ENCODE results near the gene KIRREL1.

The KIRREL1 gene

DNA sequence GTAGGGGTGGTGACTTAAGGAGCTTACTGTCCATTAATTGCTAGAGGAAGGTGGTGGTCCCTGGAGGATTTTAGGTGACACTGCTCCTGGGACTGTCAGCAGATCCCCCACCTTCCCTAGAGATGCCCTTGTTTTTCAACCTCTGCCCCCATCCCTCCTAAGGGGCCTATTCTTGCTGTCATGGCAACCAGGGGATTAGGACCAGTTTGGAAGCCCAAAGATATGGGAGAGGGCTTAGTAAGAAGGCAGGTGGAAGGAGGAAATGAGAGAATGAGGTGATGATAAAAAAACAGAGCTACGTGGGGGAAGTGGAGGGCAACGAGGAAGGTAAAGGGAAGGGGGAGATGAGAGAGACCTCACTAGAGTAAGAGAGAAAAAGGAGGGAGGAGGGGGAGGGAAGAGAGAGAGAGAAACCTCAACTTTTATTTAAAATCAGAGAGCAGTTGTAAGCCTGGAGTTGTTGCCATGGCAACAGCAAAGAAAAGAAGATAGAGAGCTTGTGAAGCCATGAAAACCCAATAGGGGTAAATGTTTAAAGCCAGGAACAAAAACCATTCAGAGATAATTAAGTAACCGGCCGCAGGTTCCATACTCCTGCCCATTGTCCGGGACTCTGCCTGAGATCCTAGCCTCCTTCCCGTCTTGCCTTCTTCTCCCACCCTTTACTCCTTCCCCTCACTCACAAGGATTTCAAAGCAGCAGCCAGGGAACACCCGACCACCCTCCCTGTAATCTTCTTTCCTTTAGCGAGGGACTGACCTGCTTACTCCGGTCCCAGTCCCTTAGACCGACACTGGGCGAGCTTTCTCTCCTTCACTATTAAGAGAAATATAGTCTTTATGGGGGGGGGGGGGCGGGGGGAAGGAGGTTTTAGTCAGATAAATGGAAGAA is 20.6 kb downstream of the KIRREL1 start:
- Histone ChIP-seq H3K4me3 (ENCODE audit: severe bottlenecking) (no peak overlapping the region), H3K27ac (ENCODE audit: poor library complexity, severe bottlenecking) (peak overlapping the region; percentile 98), H3K27me3 (ENCODE audit: insufficient read depth, poor library complexity, severe bottlenecking) (no peaks in the 10 kb centered on the region), H3K36me3 (ENCODE audit: low read depth) (peaks cover 10% of the 10 kb centered on the region), H3K4me1 (ENCODE audit: insufficient read depth, poor library complexity, severe bottlenecking) (peaks cover 65% of the 10 kb centered on the region), H3K9me3 (ENCODE audit: severe bottlenecking) (no peaks in the 10 kb centered on the region)
- no peak for DNase-seq (ENCODE audit: low spot score)
- no peak for ATAC-seq (ENCODE audit: low read depth)
- TF ChIP-seq CTCF (IDR thresholded peaks at IDR 0.05; ENCODE audit: poor library complexity, severe bottlenecking), result no peak

DNA sequence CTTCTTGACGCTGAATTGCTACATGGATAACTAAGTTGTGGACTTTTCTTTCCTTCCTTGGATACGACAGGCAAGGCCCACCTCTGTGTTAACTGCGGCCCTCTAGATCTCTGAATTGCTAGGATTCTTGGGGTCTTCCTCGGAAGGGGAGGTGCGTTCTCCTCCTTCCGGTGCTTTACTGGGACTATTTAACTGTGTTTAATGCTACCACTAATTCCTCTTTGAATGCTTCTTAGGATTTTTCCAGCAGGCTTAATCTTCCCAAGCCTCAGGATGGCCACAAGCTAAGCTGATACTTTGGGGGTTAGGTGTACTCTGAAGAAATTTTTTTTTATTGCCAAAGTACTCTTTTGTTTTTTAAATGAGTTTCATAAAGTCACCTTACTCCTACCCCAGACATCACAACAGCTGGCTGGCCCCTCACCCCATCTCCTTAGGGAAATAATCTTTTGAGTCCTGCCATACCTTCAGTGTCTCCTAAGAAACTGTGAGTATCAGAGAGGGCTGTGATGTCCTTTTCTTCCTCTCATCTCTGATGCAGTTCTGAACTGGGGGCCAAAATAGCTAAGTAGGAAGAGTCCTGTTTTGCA is 21.4 kb downstream of the KIRREL1 start:
- Histone ChIP-seq H3K4me3 (ENCODE audit: severe bottlenecking) (no peak overlapping the region), H3K36me3 (ENCODE audit: low read depth) (peaks cover 10% of the 10 kb centered on the region), H3K9me3 (ENCODE audit: severe bottlenecking) (no peaks in the 10 kb centered on the region), H3K27me3 (ENCODE audit: insufficient read depth, poor library complexity, severe bottlenecking) (no peaks in the 10 kb centered on the region), H3K4me1 (ENCODE audit: insufficient read depth, poor library complexity, severe bottlenecking) (peaks cover 64% of the 10 kb centered on the region), H3K27ac (ENCODE audit: poor library complexity, severe bottlenecking) (peak overlapping the region; percentile 98)
- no peak for ATAC-seq (ENCODE audit: low read depth)
- no peak for DNase-seq (ENCODE audit: low spot score)
- TF ChIP-seq CTCF (IDR thresholded peaks at IDR 0.05; ENCODE audit: poor library complexity, severe bottlenecking), result no peak

- H3K4me3 ChIP-seq (ENCODE audit: severe bottlenecking), result no peak overlapping the region
- no peak for TF ChIP-seq CTCF (IDR thresholded peaks at IDR 0.05; ENCODE audit: poor library complexity, severe bottlenecking)
- H3K27me3 ChIP-seq (ENCODE audit: insufficient read depth, poor library complexity, severe bottlenecking), result no peaks in the 10 kb centered on the region
- H3K36me3 ChIP-seq (ENCODE audit: low read depth), result peaks cover 5% of the 10 kb centered on the region; the same call in 1 of the 2 replicates
- peak overlapping the region; percentile 98 for H3K27ac ChIP-seq (ENCODE audit: poor library complexity, severe bottlenecking)
- H3K9me3 ChIP-seq (ENCODE audit: severe bottlenecking), result no peaks in the 10 kb centered on the region
- DNase-seq (ENCODE audit: low spot score), result peak; percentile 75
- ATAC-seq (ENCODE audit: low read depth), result peak; percentile 78
- peaks cover 66% of the 10 kb centered on the region for H3K4me1 ChIP-seq (ENCODE audit: insufficient read depth, poor library complexity, severe bottlenecking)
Observed at GRCh38 chr1:158016651-158017335, 23.3 kb downstream of the KIRREL1 start.

GRCh38 chr1:158017800-158018595 is 24.6 kb downstream of the KIRREL1 start:
- H3K4me3 ChIP-seq (ENCODE audit: severe bottlenecking), result no peak overlapping the region
- H3K27ac ChIP-seq (ENCODE audit: poor library complexity, severe bottlenecking), result peak overlapping the region; percentile 98
- TF ChIP-seq CTCF (IDR thresholded peaks at IDR 0.05; ENCODE audit: poor library complexity, severe bottlenecking), result no peak
- no peak for DNase-seq (ENCODE audit: low spot score)
- no peaks in the 10 kb centered on the region for H3K9me3 ChIP-seq (ENCODE audit: severe bottlenecking)
- no peaks in the 10 kb centered on the region for H3K27me3 ChIP-seq (ENCODE audit: insufficient read depth, poor library complexity, severe bottlenecking)
- no peaks in the 10 kb centered on the region for H3K36me3 ChIP-seq (ENCODE audit: low read depth)
- H3K4me1 ChIP-seq (ENCODE audit: insufficient read depth, poor library complexity, severe bottlenecking), result peaks cover 78% of the 10 kb centered on the region
- no peak for ATAC-seq (ENCODE audit: low read depth)

Data from RWPE2 (cell line).